HG03565 (cell line): ENCODE results near the gene FABP2.
"Not testable (repeated sequence)": the region's sequence is repeated elsewhere in the genome, so short reads cannot be mapped to it uniquely, and the experiment has no call there.

Experiments
- ATAC-seq: cut with Tn5 transposase; IDR thresholded peaks from one replicate; pipeline ENCODE4 v1.9.1; 2021; ENCODE audit warnings: mild to moderate bottlenecking, moderate library complexity; ENCODE audit not compliant: unreplicated experiment

Gene FABP2

DNA sequence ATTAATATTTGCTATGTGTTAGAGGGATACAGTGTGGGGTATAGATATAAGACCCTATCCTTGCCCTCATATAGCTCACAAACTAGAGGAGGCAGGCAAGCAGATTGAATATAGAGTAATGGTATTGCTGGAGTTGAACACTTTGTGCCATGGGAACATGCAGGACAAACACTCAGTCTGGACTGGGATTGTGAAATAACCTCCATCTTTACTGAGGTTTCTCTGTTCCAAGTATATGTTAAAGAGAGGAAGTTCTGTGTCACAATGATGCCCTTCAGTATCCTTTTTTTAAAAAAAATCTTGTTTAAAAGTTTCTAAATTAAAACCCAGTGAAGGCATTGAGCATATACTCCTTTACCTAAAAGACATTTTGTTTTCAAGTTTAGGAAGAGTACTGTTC is 8.7 kb downstream of the FABP2 start:
- ATAC-seq, result no peak

DNA sequence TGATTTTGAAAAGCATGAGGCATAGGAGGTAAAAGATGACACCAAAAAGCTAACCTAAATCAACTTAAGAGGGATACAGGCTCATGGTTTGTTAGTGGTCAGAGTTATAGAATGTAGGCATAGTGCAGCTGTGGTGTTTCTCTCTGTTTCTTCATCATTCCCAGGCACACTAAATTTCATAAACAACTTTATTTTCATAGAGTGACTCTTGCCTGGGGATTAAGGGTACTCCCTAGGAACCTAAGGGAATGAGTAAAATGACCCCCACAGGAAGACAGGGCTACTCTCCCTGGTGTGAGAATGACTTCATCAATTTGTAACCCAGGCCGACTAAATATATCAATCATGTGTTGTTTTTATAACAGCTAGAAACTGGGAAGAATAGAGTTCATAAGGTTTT is 11.1 kb downstream of the FABP2 start:
- no peak for ATAC-seq

DNA sequence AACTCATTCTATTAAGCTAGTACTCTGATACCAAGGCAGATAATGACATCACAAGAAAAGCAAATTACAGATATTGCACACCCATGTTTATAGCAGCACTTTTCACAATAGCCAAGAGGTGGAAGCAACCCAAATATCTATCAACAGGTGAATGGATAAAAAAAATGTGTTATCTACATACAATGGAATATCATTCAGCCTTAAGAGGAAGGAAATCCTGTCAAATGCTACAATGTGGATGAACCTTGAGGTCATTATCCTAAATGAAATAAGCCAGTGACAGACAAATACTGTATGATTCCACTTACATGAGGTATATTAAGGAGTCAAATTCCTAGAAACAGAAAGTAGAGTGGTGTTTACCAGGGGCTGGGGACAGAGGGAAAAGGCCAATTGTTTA is 14.3 kb downstream of the FABP2 start:
- no peak for ATAC-seq

DNA sequence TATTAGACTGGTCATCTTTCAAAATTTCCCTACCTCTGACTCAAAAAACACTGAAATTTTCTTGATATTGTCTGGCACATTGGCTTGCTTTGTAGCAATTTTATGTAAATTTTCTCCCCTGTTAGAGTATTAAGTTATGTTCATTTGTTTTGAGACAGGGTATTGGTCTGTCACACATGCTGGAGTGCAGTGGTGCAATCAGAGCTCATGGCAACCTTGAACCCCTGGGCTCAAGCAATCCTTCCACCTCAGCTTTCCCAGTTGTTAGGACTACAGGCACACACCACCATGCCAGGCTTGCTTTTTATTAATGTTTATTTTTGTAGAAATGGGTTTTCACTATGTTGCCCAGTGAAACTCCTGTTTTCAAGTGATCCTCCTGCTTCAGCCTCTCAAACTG is 17.5 kb downstream of the FABP2 start:
- ATAC-seq, result no peak

DNA sequence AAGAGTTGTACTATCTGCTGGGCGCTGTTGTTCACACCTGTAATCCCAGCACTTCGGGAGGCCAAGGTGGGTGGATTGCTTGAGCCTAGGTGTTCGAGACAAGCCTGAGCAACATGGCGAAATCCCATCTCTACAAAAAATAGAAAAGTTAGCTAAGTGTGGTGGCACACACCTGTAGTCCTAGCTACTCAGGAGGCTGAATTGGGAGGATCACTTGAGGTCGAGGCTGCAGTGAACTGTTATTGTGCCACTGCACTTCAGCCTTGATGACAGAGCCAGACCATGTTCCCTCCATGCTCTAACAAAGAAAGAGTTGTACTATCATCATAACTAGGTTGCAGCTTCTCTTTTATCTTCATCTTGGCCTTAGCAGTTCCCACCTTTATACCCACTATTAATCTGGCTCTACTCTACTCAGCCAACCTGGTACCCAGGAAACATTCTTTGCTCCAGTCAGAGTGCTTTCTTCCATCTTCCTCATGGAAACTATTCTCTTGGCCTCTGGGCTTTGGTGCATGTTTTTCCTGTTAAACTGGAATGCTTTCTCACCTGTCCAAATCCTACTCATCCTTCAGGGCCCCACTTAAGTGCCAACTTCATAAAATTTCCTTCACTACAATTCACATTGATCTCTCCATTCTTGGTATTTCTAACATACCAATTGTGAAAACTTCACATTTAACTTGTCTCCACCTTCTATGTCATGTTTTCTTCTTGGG is 18.2 kb downstream of the FABP2 start:
- ATAC-seq, result no peak

DNA sequence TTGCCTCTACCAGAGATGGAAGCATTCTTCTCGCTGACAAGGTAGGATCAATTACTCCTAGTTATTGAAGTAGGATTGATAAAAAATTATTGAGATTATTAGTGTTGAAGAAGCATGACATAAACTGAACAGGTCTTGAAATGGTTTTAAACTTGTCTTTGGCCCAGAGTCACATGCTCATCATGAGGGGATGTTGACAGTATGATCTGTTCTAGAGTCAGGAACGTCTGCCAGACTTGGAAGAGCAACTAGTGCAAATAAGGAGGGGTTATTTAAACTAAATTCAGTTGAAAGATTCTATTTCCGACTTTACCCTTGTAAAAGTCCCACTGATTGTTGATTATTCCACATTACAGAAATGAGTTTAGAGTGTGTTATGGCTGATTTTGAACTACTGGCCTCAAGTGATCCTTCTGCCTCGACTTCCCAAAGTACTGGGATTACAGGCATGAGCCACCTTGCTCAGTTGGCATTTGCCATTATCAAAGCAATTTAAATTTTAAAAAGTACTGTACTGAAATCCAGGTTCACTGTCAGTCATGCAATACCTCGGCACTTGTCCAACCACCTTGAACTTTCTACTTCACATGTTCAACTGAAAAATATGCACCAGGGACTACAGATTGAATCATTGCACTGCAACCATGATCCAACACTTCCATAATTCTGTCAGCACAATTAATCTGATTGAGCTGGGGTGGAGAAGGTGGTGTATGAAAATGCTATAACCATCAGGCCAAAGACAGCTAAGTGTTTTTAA is 19.7 kb downstream of the FABP2 start:
- ATAC-seq, result no peak

DNA sequence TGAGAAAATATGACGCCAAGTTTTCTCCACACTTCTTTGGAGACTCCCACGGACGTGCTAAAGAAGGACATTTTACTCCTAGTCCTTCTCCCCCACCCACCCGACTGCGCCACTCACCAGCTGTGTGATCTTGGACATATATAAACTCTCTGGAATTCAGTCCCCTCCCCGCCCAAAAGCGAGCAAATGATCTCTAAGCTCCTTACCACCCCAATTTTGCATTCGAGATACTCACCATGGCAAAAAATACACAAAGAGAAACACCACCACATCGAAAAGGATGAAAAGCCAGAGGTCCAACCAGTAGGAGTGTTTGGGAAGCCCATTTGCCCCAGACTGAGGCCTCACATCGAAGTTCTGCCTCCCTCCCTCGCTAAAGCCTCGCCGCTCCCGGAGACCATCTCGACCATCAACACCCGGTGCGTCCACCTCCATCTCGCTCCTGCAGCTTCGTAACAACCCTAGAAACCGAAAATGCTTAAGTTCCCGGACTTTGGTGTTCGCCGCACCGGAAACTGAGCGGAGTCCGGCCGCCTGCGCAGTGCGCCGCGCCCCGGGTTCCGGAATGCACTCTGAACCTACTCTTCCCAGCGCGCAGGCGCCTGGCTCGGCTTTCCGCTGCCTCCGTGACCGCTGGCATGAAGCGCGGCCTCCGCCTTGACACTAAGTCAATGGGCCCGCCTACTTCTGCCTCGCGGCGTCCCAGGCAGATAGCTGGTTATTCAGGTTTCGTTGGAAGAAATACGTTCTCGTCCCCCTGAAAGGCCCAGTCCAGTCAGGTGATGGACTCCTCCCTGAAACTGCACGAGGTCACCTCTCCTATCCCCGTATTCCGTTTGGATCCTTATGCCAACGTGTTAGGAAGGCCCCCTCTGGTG is 21.6 kb downstream of the FABP2 start:
- peak; percentile 95 for ATAC-seq

DNA sequence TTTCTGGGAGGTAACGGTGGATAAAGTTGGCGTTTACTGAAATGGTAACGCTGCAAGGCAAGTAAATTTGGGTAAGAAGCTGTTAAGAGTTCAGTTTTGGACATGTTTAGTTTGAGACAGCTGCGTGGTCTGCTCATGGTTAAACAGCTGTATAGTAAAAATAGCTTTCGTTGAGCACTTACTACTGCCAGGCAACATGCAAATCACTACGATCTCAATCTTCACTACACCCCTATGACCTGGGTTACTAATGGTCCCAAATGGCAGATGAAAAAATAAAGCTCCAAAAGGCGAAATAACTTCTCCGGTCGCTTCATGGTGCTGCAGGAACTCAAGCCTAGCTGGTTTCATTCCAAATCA is 22.2 kb downstream of the FABP2 start:
- ATAC-seq, result peak; percentile 49

DNA sequence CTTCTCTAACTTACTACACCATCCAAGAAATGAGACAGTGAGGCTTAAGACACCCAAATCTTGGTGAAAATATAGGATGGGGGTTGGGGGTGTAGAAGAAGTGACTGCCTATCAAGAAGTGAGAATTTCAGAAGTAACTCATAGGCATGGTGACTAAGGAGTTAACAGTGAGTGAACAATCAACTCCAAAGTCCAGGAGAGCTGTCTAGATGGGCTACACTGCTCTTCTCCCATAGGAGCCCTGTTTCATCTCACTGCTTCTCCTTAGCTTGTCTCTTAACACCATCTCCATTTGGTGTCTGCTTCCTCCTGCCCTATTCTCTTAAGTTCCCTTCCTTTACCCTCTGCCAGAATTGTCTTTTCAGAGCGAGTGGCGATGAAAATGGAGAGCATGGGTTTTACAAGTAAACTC is 22.7 kb downstream of the FABP2 start:
- no peak for ATAC-seq

DNA sequence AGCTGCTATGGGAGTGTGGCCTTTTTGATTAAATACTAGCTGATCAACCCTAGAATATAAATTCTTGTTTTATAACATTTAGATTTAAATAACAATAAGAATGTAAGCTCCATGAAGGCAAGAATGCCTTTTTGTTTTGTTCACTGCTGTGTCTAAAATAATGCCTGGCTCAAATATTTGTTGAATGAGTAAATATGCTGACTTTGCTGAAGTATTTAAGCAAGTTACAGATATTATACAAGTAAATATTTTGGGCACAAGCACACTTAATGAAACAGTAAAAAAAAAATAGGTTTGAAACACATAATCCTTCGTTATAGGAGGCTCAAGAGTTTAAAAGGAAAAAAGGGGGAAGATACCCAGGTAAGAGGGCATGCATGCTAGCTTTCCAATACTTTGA is 24.1 kb downstream of the FABP2 start:
- no peak for ATAC-seq

DNA sequence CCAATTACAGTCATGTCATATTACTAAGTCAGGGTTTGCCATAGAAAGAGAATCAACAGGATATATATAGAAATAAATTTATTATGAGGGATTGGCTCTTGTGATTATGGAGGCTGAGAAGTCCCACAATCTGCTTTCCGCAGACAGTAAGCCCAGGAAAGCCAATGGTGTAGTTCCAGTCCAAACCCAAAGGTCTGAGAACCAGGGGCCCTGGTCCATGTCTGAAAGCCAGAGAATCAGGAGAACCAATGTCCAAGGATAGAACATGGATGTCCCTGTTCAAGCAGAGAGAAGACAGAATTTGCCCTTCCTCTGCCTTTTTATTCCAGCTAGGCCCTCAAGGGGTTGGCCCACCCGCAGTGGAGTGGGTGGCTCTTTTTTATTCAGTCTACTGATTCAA is 25.6 kb downstream of the FABP2 start:
- no peak for ATAC-seq

DNA sequence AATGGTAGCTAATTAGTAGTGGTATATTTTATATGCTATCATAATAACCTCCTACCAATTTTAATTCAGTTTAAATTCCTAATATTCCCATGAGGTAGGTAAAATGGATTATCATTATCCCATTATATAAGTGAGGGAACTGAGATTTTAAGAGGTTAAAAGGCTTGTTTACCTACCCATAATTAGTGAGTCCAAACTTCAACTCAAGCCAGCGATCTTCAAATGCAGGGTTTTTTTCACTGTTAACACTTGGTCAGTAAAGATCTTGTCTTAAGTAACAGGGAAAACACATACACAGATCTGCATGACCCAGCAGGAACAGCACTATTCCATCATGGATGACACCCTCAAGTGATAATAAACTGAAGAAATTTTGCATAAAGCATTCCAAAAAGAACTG is 31.3 kb downstream of the FABP2 start:
- no peak for ATAC-seq

DNA sequence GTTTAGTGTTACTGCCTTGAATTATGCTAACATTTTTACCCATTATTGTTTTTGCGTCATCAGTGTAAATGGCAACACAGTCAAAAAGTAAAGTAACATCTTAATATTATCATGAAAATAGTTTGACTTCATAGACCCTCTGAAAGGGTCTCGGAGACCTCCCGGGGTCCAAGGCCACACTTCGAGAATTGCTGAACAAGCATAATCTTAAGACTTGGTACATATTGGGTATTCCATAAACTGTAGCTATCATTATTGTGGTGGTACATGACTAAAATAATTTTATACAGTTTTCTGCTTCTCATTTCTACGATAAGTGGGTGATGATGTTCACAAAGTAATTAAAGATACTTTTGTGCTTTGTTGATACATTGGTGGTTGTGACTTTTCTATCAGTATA is 32.6 kb downstream of the FABP2 start:
- ATAC-seq, result no peak

DNA sequence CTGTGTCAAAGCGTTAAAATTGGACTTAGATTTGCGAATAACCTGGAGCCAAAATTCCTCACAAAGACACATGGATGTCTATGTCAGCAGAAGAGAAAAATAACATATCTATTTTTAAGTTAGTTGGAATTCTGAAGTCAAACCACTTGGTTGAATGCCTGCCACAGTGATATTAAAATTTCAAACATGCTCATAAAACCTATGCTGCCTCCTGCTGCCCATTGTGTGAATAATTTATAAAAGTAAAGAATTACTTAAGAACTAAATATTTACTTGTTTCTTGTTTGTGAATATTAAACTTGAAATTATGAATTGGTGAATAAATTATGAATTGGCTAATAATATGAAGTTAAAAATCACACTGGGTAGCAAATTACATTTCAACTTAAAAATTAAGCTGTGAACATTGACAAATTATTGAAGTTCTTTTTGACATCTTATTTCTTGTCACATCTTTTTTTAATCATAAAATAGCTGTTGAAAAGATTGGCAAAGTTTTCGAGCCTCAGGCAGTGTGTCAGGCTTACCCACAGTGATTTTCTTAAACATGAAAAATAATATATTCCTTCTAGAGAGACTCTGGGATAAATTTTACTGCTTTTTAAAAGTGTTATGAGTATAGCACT is 35.4 kb downstream of the FABP2 start:
- ATAC-seq, result no peak

DNA sequence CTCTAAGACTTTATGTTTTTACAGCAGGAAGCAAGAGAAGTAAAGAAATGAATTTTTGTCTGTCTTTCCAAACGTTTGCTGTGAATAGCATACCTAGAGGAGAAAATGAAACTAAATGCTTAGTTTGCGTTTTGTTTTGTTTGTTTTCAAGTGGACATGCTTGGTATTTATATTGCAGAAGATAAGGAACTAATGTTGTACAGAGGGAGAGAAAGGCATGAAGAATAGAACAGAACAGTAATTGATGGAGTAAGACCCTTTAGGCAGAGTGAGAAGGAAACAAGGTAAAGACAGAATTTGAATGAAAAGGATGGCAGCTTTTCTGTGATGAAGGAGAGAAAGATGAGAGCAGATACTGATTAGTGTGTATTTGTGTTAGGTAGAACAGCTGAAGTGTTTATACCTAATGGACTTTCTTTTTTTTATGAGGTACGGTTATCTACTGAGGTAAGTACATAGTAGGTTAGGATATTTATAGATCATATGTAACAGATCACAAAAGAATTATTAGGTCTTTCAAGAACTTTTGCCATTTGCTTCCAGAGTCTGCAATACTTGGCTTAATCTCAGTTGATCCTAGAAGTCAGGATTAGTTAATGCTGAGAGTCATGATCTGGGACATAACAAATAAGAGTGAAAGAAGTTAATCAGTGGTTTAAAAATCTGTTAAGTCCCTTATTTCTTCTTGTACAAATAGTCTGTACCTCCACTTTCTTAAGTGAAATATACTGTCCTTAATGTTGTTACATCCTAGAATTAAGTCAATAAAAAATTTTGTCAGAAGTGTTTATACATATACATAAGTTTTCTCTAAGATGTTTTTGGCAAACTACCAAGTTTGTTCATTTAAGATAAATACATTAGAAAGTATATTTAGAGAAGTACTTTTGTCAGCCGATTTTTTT is 36.8 kb downstream of the FABP2 start:
- ATAC-seq, result peak; percentile 64

DNA sequence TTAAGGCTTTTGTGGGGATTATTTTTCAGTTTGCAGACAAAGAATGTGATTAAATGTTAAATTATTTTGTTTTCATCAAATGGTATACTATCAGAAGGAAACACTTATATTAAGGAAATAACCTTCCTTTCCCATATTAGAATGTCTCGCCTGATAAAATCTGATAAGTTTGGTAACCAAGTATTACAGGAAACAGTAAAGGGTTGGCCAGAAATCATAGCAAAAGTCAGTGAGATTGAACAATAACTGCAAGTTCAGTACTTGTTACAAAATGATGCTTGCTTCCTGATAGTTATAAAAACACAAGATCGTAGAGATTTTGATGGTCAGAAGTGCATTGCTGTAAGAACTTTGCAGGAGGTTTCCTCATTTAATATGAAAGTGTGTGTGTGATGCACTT is 40.5 kb downstream of the FABP2 start:
- ATAC-seq, result no peak

DNA sequence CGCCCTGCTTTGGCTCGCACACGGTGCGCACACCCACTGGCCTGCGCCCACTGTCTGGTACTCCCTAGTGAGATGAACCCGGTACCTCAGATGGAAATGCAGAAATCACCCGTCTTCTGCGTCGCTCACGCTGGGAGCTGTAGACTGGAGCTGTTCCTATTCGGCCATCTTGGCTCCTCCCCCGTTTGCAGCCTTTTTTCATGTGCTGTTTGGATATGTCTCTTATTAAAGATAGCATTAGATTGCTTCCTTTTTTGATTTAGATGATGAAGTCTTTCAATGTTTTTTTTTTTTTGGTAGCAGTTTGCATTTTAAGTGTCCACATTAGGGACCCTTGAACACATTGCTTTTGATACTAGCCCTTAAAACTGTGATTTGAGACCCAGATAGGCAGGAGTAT is 42.0 kb downstream of the FABP2 start:
- ATAC-seq, result not testable (repeated sequence)

DNA sequence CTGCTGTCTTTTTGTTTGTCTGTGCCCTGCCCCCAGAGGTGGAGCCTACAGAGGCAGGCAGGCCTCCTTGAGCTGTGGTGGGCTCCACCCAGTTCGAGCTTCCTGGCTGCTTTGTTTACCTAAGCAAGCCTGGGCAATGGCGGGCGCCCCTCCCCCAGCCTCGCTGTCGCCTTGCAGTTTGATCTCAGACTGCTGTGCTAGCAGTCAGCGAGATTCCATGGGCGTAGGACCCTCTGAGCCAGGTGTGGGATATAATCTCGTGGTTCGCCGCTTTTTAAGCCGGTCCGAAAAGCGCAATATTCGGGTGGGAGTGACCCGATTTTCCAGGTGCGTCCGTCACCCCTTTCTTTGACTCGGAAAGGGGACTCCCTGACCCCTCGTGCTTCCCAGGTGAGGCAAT is 42.4 kb downstream of the FABP2 start:
- not testable (repeated sequence) for ATAC-seq

DNA sequence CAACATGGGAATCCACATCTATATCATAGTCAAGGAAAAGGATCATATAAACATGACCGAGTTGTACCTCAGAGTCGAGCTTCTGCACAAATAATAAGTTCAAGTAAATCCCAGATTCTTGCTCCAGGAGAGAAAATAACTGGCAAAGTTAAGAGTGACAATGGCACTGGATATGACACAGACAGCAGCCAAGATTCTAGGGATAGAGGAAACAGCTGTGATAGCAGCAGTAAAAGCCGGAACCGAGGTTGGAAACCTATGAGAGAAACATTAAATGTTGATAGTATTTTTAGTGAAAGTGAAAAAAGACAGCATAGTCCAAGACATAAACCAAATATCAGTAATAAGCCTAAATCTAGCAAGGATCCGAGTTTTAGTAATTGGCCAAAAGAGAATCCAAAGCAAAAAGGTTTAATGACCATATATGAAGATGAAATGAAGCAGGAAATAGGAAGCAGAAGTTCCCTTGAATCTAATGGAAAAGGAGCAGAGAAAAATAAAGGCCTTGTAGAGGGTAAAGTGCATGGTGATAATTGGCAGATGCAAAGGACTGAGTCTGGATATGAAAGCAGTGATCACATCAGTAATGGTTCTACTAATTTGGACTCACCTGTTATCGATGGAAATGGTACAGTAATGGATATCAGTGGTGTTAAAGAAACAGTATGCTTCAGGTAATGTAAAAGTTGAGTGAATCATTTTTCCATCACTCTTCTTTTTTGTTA is 50.4 kb downstream of the FABP2 start:
- no peak for ATAC-seq

DNA sequence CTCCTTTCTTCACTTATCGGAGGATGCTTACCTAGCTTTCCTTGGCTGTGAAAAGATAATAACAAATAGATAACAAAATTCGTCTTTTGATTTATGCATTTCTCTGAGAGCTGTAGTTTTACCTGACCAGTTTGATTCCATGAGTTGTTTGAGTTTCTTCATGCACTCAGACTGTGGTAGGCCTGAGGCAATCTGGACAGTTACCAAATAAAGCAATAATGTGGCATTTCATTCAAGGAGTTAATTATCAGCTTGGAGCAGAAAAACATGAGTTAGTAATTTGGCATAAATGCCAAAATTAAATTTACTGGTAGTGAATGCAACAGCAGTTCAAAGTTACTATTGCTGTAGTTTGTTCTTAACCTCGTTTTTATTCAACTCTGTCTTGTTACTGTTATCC is 53.5 kb downstream of the FABP2 start:
- ATAC-seq, result no peak
